GM12878 (cell line): ENCODE measurements around the gene CALCR. TPM values are rescaled to one million over a fixed set of nuclear protein-coding genes. Genes with fewer than 3 reads are reported as not detected.

ENCODE experiments used
- ATAC-seq: fragments of 200-7000 bp; cut with Tn5 transposase; 3 replicates; pipeline ENCODE4 v1.9.1; 2020; ENCODE audit warnings: mild to moderate bottlenecking, moderate library complexity
- BruUV-seq: library from RNA; stranded (reverse); fragments of 400-500 nt; replicated peaks from 2 replicates; lab custom pipeline; 2021; lab: Mats Ljungman, UMichigan
- CTCF ChIA-PET: fragments of 300-600 bp; sonication (Branson Sonifier 250); formaldehyde crosslinking; extraction: SDS; loops from one replicate; lab custom pipeline; 2021; ENCODE audit warnings: inconsistent platforms; lab: Yijun Ruan, JAX
- POLR2A ChIA-PET: fragments of 350-600 bp; formaldehyde crosslinking; extraction: SDS; loops from one replicate; lab custom pipeline; 2021; ENCODE audit warnings: inconsistent platforms; lab: Charles Lee
- RAD21 ChIA-PET: fragments of 300-600 bp; sonication (Branson Sonifier 250); formaldehyde crosslinking; loops from one replicate; lab custom pipeline; 2023; ENCODE audit warnings: antibody characterized with exemption; ENCODE audit not compliant: unreplicated experiment; lab: Charles Lee
- SMC1A ChIA-PET: fragments of 300-600 bp; sonication (Branson Sonifier 250); formaldehyde crosslinking; loops from one replicate; lab custom pipeline; 2023; ENCODE audit not compliant: unreplicated experiment, uncharacterized antibody; lab: Charles Lee
- DNase-seq: peaks from one replicate; pipeline ENCODE4 v3.0.0-alpha.2; 2011; ENCODE audit warnings: low read depth, low spot score
- FAIRE-seq: peaks from 3 replicates; lab custom pipeline; 2011; peaks lifted over from hg19 to GRCh38; lab: Jason Lieb, UNC
- H2AFZ ChIP-seq: 2 replicates; pipeline ENCODE4 v1.6.0; 2011; ENCODE audit warnings: low read depth, low read length, control low read depth; ENCODE audit not compliant: control insufficient read depth
- H3K27ac ChIP-seq: 2 replicates; pipeline ENCODE4 v1.5.1; 2011; ENCODE audit warnings: control low read depth; ENCODE audit not compliant: control insufficient read depth, insufficient read depth
- H3K27me3 ChIP-seq, 2 experiments: replicated peaks in 1 of 2; 2 replicates each; pipeline versions ENCODE4 v1.6.0 to v1.6.1; 2011; ENCODE audit warnings: low read length in 1 of 2; ENCODE audit not compliant: control insufficient read depth in 2 of 2, insufficient read depth in 2 of 2
- H3K36me3 ChIP-seq, 2 experiments: 2 replicates each; pipeline ENCODE4 v1.5.1; 2011; ENCODE audit warnings: low read length in 1 of 2; ENCODE audit not compliant: control insufficient read depth in 2 of 2, insufficient read depth in 2 of 2
- H3K4me1 ChIP-seq: 2 replicates; pipeline ENCODE4 v1.6.1; 2011; ENCODE audit warnings: mild to moderate bottlenecking, low read length, moderate library complexity, mixed read lengths; ENCODE audit not compliant: control insufficient read depth, insufficient read depth
- H3K4me2 ChIP-seq: 2 replicates; pipeline ENCODE4 v1.6.0; 2011; ENCODE audit warnings: control low read depth; ENCODE audit not compliant: control insufficient read depth, insufficient read depth
- H3K4me3 ChIP-seq: fragments of 200-600 bp; sonication (generic); 2 replicates; pipeline ENCODE4 v1.5.1; 2016
- H3K79me2 ChIP-seq: 2 replicates; pipeline ENCODE4 v1.6.0; 2011; ENCODE audit warnings: low read length; ENCODE audit not compliant: control insufficient read depth, insufficient read depth
- H3K9ac ChIP-seq: 2 replicates; pipeline ENCODE4 v1.8.0; 2011; ENCODE audit warnings: low read length, control low read depth, mixed read lengths; ENCODE audit not compliant: control insufficient read depth, insufficient read depth
- H3K9me3 ChIP-seq: replicated peaks from 3 replicates; pipeline ENCODE4 v1.5.1; 2011; ENCODE audit warnings: mild to moderate bottlenecking, low read length; ENCODE audit not compliant: control insufficient read depth, insufficient read depth
- H4K20me1 ChIP-seq: 2 replicates; pipeline ENCODE4 v1.6.0; 2011; ENCODE audit not compliant: control insufficient read depth, insufficient read depth
- BRCA1 ChIP-seq: IDR thresholded peaks from 2 replicates; pipeline ENCODE4 v1.6.1; 2011; ENCODE audit warnings: low read depth, low read length, improper control_type of control experiment
- CREB1 ChIP-seq: IDR thresholded peaks from 2 replicates; pipeline ENCODE4 v1.6.1; 2012; ENCODE audit warnings: low read depth, mild to moderate bottlenecking, inconsistent platforms
- FOXM1 ChIP-seq: IDR thresholded peaks from 2 replicates; pipeline ENCODE4 v1.6.1; 2012; ENCODE audit warnings: low read depth, mild to moderate bottlenecking, inconsistent platforms, low read length, moderate library complexity
- MEF2A ChIP-seq: IDR thresholded peaks from 2 replicates; pipeline ENCODE4 v1.6.1; 2011; ENCODE audit warnings: low read depth, mild to moderate bottlenecking, low read length, moderate library complexity; ENCODE audit not compliant: insufficient read depth
- NFXL1 ChIP-seq: fragments of 450-650 bp; IDR thresholded peaks from 2 replicates; pipeline ENCODE4 v1.6.1; 2017; ENCODE audit warnings: antibody characterized with exemption, mild to moderate bottlenecking, borderline replicate concordance
- WGBS: methylation state at CpG from one replicate; pipeline ENCODE4 v1.1.6; 2016; ENCODE audit warnings: low lambda C conversion rate; ENCODE audit not compliant: insufficient replicate concordance, insufficient coverage; ENCODE audit errors: missing lambda C conversion rate; 5-methylcytosine and 5-hydroxymethylcytosine counted together
- in situ Hi-C: fragments of 300-500 bp; cut with MboI; formaldehyde crosslinking; loops from 9 replicates; pipeline ENCODE4 v1.14.3; 2018; ENCODE audit warnings: mixed read lengths
- intact Hi-C: fragments of 100-400 bp; cut with micrococcal nuclease; formaldehyde crosslinking; loops from one replicate; pipeline ENCODE4 v1.14.2; 2022; ENCODE audit not compliant: unreplicated experiment
- polyA plus RNA-seq, 11 experiments: library from polyadenylated mRNA; depleted of rRNA in 4 of 11; unstranded in 6 of 11; stranded (reverse) in 5 of 11; fragments of >200 nt; fragmentation: Nextera tagmentation in 4 of 11; fragmentation: Illumina TruSeq in 1 of 11; extraction: Ambion mirVana in 4 of 11; extraction: Trizol in 1 of 11; gene quantifications; 1 replicate in 1 of 11; 2 replicates in 10 of 11; pipeline versions ENCODE4 v1.2.1 to v1.2.3, GENCODE V29; 2011 to 2016; ENCODE audit warnings: inconsistent platforms in 2 of 11, missing spikeins in 2 of 11, low read depth in 1 of 11
- total RNA-seq, 4 experiments: library from RNA; depleted of rRNA in 3 of 4; stranded (reverse); fragments of >200 nt in 3 of 4; fragmentation: Illumina TruSeq in 1 of 4; extraction: Trizol in 1 of 4; gene quantifications; 2 replicates each; pipeline versions ENCODE4 v1.2.1 to v1.2.3, GENCODE V29; 2013 to 2021
- TF ChIP-seq, protein P1 (sequence below): IDR thresholded peaks from 2 replicates; pipeline ENCODE4 v1.6.1; 2011; ENCODE audit warnings: borderline replicate concordance, low read depth, mild to moderate bottlenecking, moderate library complexity, mixed read lengths, low read length; ENCODE audit not compliant: insufficient read depth; ENCODE audit errors: extremely low read length

Gene CALCR
- total and polyA plus RNA-seq, 10 of the 15 experiments (the other 5 are each of a cell fraction or from before 2014, with no cell fraction given), result not detected

DNA sequence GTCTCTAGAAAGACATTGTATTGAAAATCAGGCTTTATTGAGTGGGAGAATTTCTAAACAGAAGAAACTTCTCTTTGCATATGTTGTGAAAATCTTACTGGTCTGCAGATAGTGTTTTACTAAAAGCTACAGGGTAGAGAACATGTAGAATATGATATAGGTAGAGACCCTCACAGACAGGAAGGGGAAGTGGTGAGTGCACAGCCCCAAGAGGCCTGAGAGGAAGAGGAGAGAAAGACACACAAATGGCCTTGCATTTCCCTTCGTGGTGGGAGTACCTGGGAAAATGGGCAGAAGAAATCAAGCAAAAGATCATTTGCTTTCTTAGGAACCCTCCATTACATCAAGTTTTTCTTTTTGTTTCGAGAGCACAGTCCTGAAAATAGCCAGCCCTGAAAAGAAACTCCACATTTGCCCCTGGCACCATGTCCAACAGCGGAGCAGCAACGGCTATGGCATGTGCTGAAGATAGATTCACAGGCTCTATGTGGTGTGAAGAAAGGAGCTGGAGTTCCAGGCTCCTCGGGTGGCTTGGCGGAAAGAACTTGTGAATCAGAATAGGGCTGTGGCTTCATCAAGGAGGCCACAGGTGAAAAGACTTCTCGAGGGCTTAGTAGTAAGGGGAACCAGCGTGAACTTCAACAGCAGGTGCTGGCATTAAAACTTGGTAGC is 143.5 kb downstream of the CALCR start:
- no peak overlapping the region for H3K9ac ChIP-seq
- H2AFZ ChIP-seq, result no peak overlapping the region
- CTCF ChIA-PET, result interaction anchor here (0.6 to 2.0 kb wide), 2 partner anchors 22 to 56 kb away, joined by 3 to 5 read pairs; no protein-coding TSS in a partner anchor
- no peak for DNase-seq
- POLR2A ChIA-PET, result no interaction called here
- TF ChIP-seq MEF2A (no peak), BRCA1 (no peak), NFXL1 (no peak), CREB1 (no peak), FOXM1 (no peak)
- TF ChIP-seq, protein P1, sequence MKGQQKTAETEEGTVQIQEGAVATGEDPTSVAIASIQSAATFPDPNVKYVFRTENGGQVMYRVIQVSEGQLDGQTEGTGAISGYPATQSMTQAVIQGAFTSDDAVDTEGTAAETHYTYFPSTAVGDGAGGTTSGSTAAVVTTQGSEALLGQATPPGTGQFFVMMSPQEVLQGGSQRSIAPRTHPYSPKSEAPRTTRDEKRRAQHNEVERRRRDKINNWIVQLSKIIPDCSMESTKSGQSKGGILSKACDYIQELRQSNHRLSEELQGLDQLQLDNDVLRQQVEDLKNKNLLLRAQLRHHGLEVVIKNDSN, result no peak
- in situ Hi-C loops, result no loop called here
- no peak overlapping the region for H3K4me2 ChIP-seq
- no peaks in the 10 kb centered on the region for H3K27me3 ChIP-seq
- H3K27ac ChIP-seq, result no peak overlapping the region
- SMC1A ChIA-PET, result no interaction called here
- intact Hi-C loops, result no loop called here
- H3K4me3 ChIP-seq, result no peak overlapping the region
- no peaks in the 10 kb centered on the region for H3K36me3 ChIP-seq
- no peaks in the 10 kb centered on the region for H3K79me2 ChIP-seq
- H4K20me1 ChIP-seq, result no peaks in the 10 kb centered on the region
- BruUV-seq, result no TSS peak
- H3K4me1 ChIP-seq, result no peaks in the 10 kb centered on the region
- H3K9me3 ChIP-seq, result no peaks in the 10 kb centered on the region
- FAIRE-seq, result no peak
- WGBS, result 30% methylated on average over 8 of the region's 8 CpGs
- RAD21 ChIA-PET, result no interaction called here
- ATAC-seq, result peak; percentile 21; the same call in 1 of the 3 replicates
